Measurements from ENCODE around the gene AUTS2. TPM values are rescaled to one million over a fixed set of nuclear protein-coding genes. Genes with fewer than 3 reads are reported as not detected.

The AUTS2 gene
- total and polyA plus RNA-seq, 10 of the 15 experiments (the other 5 are each of a cell fraction or from before 2014, with no cell fraction given): 6.4 to 55.6 (median 21.6) TPM

GRCh38 chr7:69817841-69818635 is 219.8 kb downstream of the AUTS2 start:
- POLR2A ChIA-PET: no interaction called here
- intact Hi-C loops (cut with micrococcal nuclease; ENCODE audit: unreplicated experiment): no loop called here

GRCh38 chr7:69818636-69819332 is 220.5 kb downstream of the AUTS2 start:
- FAIRE-seq: no peak
- Histone ChIP-seq H3K27me3 (replicated peaks in 1 of 2; ENCODE audit: control insufficient read depth in 2 of 2, insufficient read depth in 2 of 2, low read length in 1 of 2) (no peaks in the 10 kb centered on the region), H3K4me1 (ENCODE audit: control insufficient read depth, insufficient read depth, low read length) (peaks cover 18% of the 10 kb centered on the region), H3K9ac (ENCODE audit: control insufficient read depth, insufficient read depth, low read length) (no peak overlapping the region), H3K4me2 (ENCODE audit: control insufficient read depth, insufficient read depth) (no peak overlapping the region), H3K79me2 (ENCODE audit: control insufficient read depth, insufficient read depth, low read length) (no peaks in the 10 kb centered on the region; the same call in 1 of the 2 replicates), H3K36me3 (ENCODE audit: control insufficient read depth in 2 of 2, insufficient read depth in 2 of 2, low read length in 1 of 2) (no peaks in the 10 kb centered on the region), H2AFZ (ENCODE audit: control insufficient read depth, low read depth, low read length) (no peak overlapping the region), H3K27ac (ENCODE audit: control insufficient read depth, insufficient read depth) (no peak overlapping the region), H4K20me1 (ENCODE audit: control insufficient read depth, insufficient read depth) (no peaks in the 10 kb centered on the region), H3K9me3 (replicated peaks; ENCODE audit: control insufficient read depth, insufficient read depth, low read length) (no peaks in the 10 kb centered on the region; the same call in 2 of the 3 replicates), H3K4me3 (no peak overlapping the region)
- ChIA-PET RAD21 (ENCODE audit: unreplicated experiment) (no interaction called here), POLR2A (no interaction called here), SMC1A (ENCODE audit: uncharacterized antibody, unreplicated experiment) (interaction anchor here (1.0 to 11.0 kb wide), 4 partner anchors 8 to 58 kb away, joined by 3 to 202 read pairs (median 3); no protein-coding TSS in a partner anchor), CTCF (interaction anchor here (1.0 to 3.2 kb wide), 2 partner anchors 12 to 89 kb away, joined by 4 to 12 read pairs; no protein-coding TSS in a partner anchor)
- ATAC-seq: no peak
- intact Hi-C loops (cut with micrococcal nuclease; ENCODE audit: unreplicated experiment): no loop called here
- WGBS (ENCODE audit: insufficient coverage, insufficient replicate concordance, low lambda C conversion rate, missing lambda C conversion rate): 50% methylated on average over 7 of the region's 7 CpGs
- no TSS peak for BruUV-seq (replicated peaks)
- no peak for DNase-seq (ENCODE audit: low read depth, low spot score)
- TF ChIP-seq SMAD5 (IDR thresholded peaks at IDR 0.05; ENCODE audit: low read depth) (no peak), EGR1 (IDR thresholded peaks at IDR 0.05; ENCODE audit: borderline replicate concordance in 1 of 2, low read depth in 2 of 2, low read length in 2 of 2) (no peak), E4F1 (IDR thresholded peaks at IDR 0.05; ENCODE audit: borderline replicate concordance, partially characterized antibody) (no peak), YY1 (IDR thresholded peaks at IDR 0.05; ENCODE audit: low read depth, low read length) (no peak)
- in situ Hi-C loops (cut with MboI): no loop called here

More at GRCh38 chr7:69817841-69818635, 219.8 kb downstream of the AUTS2 start:
- ATAC-seq: no peak
- ChIA-PET SMC1A (ENCODE audit: uncharacterized antibody, unreplicated experiment) (interaction anchor here (1.0 to 11.0 kb wide), 7 partner anchors 9 to 57 kb away, joined by 3 to 202 read pairs (median 3); no protein-coding TSS in a partner anchor), RAD21 (ENCODE audit: unreplicated experiment) (interaction anchor here (0.6 kb wide), 1 partner anchor 113 kb away, joined by 3 read pairs; no protein-coding TSS in a partner anchor), CTCF (interaction anchor here (1.0 to 3.2 kb wide), 2 partner anchors 11 to 90 kb away, joined by 4 to 12 read pairs; no protein-coding TSS in a partner anchor)
- Histone ChIP-seq H3K9ac (ENCODE audit: control insufficient read depth, insufficient read depth, low read length) (no peak overlapping the region), H3K4me2 (ENCODE audit: control insufficient read depth, insufficient read depth) (no peak overlapping the region), H3K27ac (ENCODE audit: control insufficient read depth, insufficient read depth) (no peak overlapping the region), H2AFZ (ENCODE audit: control insufficient read depth, low read depth, low read length) (no peak overlapping the region), H3K27me3 (replicated peaks in 1 of 2; ENCODE audit: control insufficient read depth in 2 of 2, insufficient read depth in 2 of 2, low read length in 1 of 2) (no peaks in the 10 kb centered on the region), H4K20me1 (ENCODE audit: control insufficient read depth, insufficient read depth) (no peaks in the 10 kb centered on the region), H3K9me3 (replicated peaks; ENCODE audit: control insufficient read depth, insufficient read depth, low read length) (no peaks in the 10 kb centered on the region; the same call in 2 of the 3 replicates), H3K36me3 (ENCODE audit: control insufficient read depth in 2 of 2, insufficient read depth in 2 of 2, low read length in 1 of 2) (no peaks in the 10 kb centered on the region), H3K79me2 (ENCODE audit: control insufficient read depth, insufficient read depth, low read length) (no peaks in the 10 kb centered on the region; the same call in 1 of the 2 replicates), H3K4me3 (no peak overlapping the region), H3K4me1 (ENCODE audit: control insufficient read depth, insufficient read depth, low read length) (peaks cover 10% of the 10 kb centered on the region)
- in situ Hi-C loops (cut with MboI): no loop called here
- TF ChIP-seq RB1 (IDR thresholded peaks at IDR 0.05; ENCODE audit: borderline replicate concordance): no peak
- WGBS (ENCODE audit: insufficient coverage, insufficient replicate concordance, low lambda C conversion rate, missing lambda C conversion rate): 33% methylated on average over 5 of the region's 5 CpGs
- no peak for DNase-seq (ENCODE audit: low read depth, low spot score)
- no TSS peak for BruUV-seq (replicated peaks)
- no peak for FAIRE-seq

All from GM12878 (cell line).